Vagina (tissue), 2 donors: ENCODE results near the gene ARID1B.

Experiments used
- POLR2AphosphoS5 ChIP-seq, 2 donors: sonication (generic); formaldehyde crosslinking; IDR thresholded peaks; one replicate each; pipeline ENCODE4 v1.9.0; 2017; ENCODE audit warnings: antibody characterized with exemption in 2 of 2, mild to moderate bottlenecking in 2 of 2, low read depth in 1 of 2; ENCODE audit not compliant: insufficient read depth in 1 of 2
- TF ChIP-seq, protein P1 (sequence below), 3 experiments: fragments of 450-650 bp in 2 of 3; fragments of 200-600 bp in 1 of 3; sonication (generic) in 1 of 3; IDR thresholded peaks; one replicate each; pipeline ENCODE4 v1.5.1; 2017 to 2019; ENCODE audit warnings: antibody characterized with exemption in 3 of 3, mild to moderate bottlenecking in 2 of 3, moderate library complexity in 2 of 3

DNA sequence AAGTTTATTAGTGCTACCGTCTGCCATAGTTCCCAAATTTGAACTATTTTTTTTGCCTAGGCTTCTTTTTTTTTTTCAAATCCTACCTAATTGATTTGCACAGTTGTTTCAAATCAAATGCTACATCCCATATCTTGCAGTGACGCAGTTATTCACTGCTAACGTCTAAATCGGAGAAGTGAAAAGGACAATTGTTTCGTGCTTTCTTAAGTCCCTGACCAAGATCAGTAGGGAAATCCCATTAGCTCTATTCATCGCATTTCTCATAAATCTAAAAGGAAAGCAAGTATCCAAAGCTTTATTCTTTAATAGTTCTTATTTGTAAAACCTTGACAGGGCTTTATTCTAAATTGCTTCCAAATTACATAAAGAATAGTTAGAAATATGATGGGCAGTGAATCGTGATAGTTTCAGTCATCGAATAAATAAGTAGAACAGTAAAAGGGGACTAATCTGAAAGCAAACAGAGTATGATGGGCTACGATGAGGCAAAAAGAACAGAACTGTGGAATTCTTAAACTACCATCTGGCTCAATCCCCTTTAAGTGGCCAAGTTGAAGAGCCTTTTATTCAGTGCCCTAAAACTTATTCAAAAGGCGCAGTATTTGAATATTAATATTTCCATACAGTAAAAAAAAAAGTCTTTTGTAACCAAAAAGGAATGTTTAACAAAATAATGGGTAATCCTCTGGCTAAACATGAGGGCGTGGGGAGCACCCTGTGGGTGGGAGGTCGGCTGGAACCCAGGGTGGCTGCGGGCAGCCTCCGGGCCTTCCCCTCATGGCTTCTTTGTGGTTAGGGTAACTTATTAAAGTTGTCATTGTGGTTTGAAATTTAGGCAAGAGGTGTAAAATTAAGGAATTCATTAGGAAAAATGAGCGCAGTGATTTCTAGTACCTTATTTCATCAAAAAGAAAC is 3.0 kb upstream of the ARID1B start:
- TF ChIP-seq, protein P1, sequence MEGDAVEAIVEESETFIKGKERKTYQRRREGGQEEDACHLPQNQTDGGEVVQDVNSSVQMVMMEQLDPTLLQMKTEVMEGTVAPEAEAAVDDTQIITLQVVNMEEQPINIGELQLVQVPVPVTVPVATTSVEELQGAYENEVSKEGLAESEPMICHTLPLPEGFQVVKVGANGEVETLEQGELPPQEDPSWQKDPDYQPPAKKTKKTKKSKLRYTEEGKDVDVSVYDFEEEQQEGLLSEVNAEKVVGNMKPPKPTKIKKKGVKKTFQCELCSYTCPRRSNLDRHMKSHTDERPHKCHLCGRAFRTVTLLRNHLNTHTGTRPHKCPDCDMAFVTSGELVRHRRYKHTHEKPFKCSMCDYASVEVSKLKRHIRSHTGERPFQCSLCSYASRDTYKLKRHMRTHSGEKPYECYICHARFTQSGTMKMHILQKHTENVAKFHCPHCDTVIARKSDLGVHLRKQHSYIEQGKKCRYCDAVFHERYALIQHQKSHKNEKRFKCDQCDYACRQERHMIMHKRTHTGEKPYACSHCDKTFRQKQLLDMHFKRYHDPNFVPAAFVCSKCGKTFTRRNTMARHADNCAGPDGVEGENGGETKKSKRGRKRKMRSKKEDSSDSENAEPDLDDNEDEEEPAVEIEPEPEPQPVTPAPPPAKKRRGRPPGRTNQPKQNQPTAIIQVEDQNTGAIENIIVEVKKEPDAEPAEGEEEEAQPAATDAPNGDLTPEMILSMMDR (IDR thresholded peaks at IDR 0.05), result no peak
- no peak for TF ChIP-seq POLR2AphosphoS5 (IDR thresholded peaks at IDR 0.05; ENCODE audit: insufficient read depth in 1 of 2, low read depth in 1 of 2)
